Measurements from ENCODE around the gene DHRS7B.

DHRS7B gene

DNA sequence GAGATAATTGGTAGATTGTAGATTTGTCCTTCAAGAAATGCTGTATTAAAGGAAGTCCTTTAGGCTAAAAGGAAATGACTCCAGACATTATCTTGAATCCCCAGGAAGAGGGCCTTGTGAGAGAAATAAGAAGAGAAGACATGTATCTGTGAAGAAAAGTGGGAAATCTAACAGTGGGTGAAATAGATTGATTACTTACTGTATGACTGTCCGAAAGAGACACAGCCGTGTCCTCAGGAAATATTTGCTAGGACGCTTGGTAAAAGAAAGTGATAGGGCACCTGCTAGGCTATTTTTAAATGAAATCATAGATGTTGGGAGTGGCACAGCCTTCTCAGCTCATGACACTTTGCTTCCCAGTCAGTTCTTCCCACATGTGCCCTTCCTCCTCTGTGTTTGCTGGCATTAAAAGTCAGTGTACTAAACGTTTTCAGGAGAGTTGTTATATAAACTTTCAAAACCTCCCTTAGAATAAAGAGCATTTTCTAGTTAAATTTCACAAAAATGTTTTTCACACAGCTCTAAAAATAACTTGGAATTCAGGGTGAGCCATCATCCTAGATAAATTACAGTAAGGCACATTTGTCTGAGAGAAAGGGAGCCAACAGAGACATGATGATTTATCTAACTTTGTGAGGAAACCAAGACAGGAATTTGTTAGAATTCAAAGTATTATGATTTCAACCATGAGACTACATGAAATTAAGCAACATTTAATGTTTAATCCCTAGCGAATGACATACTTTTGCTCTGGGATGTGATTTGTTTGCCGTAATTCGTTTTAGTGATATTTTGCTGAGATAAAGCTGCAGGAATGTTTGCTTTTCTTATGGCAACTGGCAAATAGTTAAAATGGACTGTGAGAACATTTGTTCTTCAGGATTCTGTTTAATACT, 35.0 kb downstream of the DHRS7B start:
- DNase-seq = no peak

DNA sequence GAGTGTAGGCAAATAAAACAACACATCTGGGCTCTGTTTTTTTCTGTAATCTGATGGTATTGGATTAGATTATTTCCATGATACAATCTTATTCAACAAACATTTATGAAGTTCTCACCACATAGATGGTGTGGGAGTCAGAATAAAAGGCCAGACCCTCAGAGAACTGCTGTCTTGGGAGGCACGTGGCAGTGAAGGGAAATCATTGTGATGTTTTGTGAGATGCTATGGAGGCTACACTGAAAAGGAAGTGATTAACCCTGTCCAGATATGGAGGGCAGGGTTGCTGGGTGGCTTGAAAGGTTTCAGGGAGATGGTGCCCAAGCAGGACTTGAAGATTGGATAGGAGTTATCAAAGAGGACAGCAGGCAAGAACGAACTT, 35.6 kb downstream of the DHRS7B start:
- DNase-seq = no peak

DNA sequence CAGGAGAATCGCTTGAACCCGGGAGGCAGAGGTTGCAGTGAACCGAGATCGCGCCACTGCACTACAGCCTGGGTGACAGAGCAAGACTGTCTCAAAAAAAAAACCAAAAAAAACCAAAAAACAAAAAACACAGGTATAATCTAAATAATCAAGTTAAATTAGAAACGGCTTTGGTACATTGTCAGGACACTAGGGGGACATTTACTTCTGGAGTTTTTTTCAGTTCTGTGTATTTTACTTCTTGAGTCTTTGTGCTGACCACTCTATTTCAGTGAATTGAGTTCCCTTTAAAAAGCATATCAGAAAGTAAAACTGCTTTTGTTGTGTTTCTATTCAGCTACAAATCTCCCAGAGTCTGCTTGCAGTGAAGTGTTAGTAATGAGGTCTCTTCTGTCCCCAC, 36.3 kb downstream of the DHRS7B start:
- DNase-seq = no peak

DNA sequence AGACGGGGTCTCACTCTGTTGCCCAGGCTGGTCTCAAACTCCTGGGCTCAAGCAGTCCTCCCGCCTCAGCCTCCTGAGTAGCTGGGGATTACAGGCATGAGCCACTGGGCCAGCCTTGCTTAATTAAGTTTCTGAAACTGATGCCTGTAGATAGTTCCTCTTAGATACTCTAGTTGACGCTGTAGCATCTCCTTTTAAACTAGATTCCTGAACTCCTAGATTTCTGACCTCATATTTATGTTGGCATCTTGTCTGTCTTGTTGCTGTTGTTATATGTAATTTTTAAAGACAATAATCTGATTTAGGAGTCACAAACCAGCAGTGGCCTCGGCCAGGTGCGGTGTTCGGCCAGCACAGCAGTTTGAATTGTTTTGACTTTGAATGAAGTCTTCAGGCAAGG, 37.5 kb downstream of the DHRS7B start:
- no peak for DNase-seq

DNA sequence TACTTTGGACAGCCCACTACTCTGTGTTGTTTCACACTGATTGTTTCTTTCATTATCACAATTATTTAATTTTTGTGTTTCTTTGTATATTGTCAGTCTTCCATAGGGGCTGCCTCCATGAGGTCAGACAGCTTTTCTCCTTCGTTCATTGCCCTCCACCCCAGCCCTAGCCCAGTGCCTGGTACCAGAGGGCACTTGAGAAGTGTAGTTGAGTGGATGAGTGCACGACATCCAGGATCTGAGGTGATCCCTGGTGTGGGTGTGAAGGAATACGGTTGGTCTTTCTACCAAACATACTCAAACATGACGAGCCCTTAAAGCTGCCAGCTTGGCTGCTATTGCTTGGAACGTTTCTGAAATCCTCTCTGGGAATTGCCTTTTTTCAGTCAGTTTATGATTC, 37.9 kb downstream of the DHRS7B start:
- DNase-seq = no peak

DNA sequence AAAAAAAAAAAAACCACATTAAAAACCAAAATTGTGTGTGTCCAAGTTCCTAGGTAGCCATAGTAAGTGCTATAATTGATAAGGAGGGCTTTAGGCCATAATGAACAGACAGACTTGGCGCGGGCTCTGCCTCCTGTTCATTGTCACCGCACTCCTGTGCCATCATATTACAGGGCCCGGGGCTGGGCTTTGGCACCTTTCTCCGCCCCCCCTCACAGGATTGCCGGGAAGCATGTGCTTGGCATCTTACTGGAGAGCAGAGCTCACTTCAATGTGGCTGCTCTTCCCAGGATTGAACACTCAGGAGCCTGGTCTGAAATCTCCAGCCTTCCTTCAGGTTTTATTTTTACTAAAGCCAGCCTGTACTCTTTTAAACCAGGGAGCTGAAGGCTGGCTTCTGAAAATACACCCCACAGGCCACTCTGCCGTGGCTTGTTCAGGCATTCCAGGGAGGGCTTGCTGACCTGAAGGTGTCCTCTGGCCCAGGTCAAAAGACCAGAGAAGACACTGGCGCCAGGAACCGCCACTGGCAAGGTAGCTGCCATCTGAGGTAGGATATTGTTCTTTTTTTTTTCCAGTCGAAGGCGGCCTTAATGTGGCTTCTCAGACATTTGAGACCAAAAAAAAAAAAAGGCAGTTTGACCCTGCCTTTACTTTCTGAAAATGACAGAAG, 39.3 kb downstream of the DHRS7B start:
- DNase-seq = no peak

DNA sequence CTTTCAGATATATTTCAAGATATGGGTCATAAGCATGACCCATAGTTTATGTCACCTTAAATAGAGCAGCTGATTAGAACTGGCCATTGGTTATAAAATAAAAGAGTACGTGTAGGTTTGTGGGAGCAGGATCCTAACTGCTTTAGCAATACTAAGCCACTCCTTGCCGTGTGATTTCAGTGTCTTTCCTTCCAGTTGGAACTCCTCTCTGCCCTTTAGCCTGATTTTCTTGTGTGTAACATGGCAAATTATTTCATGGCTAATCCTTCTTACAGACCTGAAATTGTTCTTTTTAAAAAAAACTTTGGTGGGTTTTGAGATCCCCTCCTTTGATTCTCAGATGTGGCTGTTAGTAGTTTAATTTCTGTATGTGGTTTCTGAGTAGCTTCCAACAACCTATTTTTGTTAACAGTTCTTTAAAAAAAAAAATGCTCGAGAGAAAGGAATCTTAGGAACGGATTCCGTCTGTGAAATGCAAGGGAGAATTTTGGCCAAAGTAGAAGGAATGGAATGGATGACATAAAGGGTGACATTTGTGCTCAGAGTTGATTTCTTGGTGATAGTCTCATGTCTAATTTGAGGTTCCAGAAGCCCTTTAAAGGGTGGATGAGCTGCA, 39.9 kb downstream of the DHRS7B start:
- no peak for DNase-seq

DNA sequence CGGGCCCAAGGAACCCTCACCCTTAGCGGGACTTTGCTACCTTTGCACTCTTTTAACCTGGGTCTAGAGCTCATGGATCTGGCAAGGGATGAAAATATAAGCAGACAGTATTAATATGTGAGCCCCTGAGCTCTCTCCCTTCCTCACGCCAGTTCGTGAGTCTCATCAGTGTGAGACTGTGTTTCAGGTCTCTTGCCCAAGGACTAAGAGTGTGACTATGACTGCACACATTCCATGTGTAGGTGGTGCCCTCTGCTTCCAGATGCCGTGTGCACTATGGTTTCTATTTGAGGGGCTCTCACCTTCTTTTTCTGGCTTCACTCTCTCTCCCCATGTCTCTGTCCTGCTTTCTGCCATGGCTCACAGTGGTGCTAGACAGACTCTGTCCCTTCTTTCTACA, 40.5 kb downstream of the DHRS7B start:
- DNase-seq = no peak

DNA sequence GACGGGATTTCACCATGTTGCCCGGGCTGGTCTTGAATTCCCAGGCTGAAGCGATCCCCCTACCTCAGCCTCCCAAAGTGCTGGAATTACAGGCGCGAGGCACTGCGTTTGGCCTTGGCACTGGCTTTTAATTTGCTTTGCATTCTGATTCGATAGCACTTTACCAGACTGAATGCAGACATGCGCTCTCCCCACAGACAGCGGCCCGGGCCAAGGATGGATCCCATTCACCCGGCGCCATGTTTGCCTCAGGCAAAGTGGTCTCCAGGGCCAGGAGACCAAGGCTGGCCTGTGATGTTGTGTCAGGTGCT, 41.7 kb downstream of the DHRS7B start:
- no peak for DNase-seq

DNA sequence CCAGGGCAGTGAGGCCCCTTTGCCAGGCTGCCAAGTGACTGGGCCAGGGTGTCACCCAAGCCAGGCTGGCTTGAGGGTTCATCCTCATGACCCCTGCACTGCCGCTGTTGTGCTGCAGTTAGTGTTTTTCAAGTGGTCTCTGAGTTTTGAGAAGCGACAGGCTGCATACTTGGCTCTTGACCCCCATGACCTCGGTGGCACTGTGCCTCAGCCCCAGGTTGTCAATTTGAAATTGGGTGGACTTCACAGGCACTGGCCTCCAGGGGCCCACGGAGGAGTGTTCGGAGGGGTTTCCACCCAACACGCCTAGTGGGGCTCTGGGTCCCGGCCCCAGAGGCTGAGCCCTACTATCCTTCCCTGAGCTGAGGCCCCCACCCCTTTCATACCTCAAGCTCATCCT, 42.7 kb downstream of the DHRS7B start:
- no peak for DNase-seq

DNA sequence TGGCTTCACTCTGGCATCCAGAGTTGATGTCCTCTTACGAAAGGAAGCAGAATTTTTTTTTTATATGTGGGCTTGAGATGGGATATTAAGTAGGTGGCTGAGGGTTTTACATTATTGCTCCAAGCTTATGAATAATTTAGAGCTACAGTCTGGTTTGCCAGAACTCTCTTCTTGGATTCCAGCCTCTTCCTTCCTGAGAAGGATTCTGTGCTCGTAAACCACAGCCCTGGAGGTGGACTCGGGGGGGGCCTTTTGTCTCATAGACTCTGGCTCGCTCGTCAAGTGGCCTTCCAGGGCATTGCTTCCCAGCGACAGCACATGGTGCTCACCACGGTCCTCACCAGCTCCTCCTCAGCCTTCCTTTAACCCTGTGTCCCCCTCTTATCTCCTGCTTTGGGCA, 44.0 kb downstream of the DHRS7B start:
- no peak for DNase-seq

DNA sequence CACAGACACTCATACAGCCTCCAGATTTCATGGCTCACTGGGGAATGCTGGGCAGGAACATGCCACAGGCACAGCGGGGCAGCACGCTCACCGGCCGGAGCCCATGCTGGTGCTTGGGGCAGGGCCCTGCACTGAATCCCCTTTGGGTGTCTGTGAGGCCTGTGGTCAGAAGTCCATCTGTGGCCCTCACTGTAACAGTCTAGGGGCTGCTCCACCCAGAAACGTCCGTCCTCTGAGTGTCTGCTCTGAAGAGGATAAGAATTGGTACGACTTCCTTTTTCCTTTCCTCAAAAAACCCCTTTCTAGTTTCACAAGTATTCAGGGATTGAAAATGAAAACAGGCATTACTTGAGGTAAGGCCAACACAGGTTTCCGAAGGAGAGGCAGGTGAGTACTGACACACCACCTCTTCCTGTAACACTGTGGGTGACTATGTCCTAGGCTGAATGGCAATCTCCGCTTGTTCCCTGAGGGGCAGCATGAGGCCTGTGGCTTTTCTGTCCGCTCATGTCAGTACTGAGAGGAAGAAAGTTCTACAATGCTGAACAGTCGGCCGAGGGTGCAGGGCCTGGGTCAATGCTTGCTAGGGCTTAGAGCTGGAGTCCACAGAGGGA, 44.7 kb downstream of the DHRS7B start:
- DNase-seq = no peak

DNA sequence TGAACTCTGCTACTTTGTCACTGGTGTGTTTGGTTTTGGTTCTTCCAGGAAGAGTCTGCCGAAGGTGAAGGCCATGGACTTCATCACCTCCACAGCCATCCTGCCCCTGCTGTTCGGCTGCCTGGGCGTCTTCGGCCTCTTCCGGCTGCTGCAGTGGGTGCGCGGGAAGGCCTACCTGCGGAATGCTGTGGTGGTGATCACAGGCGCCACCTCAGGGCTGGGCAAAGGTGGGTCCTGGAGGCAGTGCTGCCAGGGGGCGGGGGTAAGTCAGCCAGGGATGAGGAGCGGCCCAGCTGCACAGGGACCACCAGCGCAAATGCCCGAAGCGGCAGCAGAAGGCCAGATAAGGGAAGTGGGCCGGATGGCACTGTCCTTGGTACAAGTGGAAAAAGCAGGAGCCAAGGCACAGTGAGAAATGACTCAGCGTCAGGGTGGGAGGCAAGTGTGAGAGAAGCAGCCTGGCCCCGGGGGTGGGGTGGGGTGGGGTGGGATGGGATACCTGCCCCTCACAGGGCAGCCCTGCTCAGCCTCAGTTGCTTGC, 45.3 kb downstream of the DHRS7B start:
- DNase-seq = no peak

DNA sequence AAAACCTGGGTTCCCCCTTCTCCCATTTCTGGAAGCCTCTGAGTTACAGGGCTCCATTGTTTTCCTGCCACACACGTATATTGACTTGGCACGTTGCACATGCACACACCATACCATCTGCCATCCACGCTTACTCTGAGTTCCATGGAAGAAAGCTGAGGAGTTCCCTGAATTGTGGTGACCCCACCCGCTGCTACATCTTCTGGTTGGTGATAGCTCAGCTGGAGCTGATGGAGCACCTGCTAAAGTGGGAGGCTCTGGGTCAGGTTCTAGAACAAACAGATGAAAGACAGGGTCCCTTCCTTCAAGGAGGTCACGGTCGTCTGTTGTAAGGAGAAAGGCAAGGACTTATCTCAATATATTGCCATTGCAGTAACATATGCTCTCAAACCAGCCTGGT, 46.1 kb downstream of the DHRS7B start:
- DNase-seq = no peak

DNA sequence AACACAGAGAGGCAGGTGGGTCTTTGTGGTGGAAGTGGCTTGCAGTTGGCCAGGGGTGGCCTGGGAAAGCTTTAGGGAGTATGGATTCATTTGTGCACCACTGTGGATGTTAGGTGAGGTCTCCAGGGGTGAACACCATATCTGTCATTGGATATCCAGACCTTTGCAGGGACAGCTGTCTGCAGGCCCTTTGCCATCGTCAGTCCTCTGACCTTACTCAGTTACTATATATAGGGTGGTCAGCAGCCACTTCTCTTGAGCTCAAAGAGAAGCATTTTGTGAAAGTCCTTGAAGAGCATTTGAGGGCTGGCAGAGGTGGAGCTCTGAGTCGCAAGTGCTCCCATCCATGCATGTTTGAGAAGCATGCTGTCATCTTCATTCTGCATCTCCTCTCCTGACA, 46.8 kb downstream of the DHRS7B start:
- no peak for DNase-seq

DNA sequence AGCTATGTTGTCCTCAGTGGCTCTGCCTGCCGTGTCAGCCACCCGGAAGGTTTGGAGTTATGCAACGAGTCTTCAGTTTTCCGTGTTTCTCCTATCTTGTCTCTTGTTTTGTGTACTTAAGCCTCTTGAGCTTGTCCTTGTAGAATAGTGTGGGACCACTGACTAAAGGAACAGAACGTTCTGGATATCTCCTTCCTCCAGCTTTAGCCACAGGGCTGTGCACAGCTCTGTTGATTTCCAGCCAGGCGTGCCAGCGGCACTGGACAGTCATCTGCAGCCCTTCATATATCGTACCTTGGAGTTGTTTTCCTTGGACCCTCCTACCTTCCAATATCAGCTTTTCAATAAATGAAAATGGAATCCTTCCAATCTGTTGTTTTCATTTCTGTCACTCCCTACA, 47.4 kb downstream of the DHRS7B start:
- DNase-seq = no peak

DNA sequence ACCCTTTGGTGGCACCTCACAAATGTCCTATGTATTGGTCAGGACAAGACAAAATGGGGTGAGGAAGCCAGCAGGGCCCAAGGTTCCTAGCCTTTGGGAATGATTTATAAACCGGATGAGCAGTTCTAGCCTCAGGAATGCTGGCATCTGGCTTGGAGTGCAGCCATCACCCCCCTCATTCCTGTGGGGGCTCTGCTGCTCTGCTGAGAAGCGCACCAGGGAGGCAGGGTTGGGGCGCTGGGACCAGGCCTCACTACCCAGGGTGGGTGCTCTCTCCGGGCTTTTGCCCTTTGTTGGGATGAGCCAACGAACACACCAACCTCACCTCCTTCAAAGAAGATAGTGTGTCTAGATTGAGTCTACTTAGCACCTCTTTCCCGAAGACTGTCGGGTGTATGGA, 47.9 kb downstream of the DHRS7B start:
- no peak for DNase-seq

DNA sequence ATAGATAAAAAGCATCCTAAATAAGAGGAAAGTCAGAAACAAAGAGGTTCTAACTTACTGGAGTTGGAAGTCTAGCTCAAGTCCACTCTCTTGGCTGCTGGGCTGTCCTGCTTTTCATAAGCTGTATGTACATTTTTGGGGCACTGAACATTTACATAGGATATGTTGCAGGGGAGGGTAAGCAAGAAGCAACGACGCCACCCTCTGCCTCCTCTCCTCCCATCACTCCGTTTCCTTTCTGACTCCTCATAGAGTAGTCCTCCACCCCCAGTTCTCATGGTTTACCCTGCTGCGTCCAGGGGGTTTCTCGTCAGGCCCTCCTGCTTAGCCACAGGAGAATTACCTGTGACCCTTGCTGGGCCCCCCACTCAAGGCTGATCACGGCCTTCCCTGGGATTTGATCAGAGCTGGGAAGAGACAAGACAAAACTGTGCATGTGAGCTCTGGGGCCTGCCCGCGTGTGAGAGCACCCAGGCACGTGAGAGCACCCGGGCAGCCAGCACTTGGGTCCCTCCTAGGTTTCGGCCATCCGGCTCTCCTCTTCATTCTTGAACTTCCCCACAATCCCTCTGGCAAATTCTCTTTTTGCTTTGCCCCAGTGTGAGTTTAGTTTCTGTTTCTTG, 50.1 kb downstream of the DHRS7B start:
- DNase-seq = no peak

DNA sequence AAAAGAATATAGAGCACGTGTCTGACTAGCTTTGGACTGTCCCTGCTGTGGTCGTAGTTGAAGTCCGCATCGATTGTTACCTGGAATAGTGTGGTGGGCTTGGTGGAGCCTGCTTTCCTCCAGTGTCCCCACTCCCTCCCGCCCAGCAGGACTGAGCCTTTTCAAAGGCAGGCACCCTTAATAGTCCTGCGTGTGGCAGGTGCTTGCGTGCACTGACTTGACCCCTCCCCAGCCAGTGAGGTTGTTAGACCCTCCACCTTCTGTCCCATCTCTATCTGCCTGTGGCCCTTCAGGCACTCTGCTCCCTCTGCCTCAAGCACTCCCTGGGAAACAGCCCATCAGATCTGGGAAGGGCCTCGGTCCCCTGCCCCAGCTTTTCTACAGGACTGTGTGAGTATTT, 50.6 kb downstream of the DHRS7B start:
- no peak for DNase-seq

DNA sequence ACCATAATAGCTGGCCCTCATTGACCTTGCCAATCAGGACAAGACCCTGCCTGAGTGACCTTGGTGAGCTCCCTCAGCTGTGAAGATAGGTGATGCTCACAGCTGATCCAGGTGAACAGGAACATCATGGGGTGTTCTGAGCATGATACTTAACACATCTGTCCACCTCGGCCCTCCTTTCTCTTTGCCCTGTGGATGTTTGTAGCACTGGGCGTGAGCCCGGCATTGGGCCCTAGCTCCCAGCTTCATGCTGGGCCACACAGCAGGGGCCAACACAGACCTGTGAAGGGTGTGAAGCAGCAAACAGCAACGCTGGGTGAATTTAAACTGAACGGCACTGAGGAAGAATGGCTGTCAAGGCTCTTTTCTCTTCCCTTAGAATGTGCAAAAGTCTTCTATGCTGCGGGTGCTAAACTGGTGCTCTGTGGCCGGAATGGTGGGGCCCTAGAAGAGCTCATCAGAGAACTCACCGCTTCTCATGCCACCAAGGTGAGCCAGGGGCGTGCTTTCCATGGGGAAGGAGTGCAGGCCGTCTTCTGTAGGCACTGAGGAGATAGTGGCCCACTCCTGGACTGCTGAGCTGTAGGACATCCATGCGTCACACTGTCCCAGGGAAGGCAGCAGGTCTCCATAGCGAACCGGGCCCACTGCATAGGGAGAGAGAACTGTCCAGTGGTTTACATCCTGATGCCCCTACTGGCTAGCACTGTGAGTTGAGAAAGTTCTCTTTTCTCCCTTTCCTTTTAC, 51.3 kb downstream of the DHRS7B start:
- no peak for DNase-seq

DNA sequence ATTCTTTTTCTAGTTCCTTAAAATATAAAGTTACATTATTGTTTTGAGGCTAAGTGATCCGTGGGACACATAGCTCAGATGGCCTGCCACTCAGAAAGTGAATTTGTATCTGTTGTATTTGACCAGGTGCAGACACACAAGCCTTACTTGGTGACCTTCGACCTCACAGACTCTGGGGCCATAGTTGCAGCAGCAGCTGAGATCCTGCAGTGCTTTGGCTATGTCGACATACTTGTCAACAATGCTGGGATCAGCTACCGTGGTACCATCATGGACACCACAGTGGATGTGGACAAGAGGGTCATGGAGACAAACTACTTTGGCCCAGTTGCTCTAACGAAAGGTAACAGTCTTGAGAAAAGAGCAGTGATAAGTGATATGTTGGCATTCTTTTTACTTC, 56.7 kb downstream of the DHRS7B start:
- DNase-seq = no peak

DNA sequence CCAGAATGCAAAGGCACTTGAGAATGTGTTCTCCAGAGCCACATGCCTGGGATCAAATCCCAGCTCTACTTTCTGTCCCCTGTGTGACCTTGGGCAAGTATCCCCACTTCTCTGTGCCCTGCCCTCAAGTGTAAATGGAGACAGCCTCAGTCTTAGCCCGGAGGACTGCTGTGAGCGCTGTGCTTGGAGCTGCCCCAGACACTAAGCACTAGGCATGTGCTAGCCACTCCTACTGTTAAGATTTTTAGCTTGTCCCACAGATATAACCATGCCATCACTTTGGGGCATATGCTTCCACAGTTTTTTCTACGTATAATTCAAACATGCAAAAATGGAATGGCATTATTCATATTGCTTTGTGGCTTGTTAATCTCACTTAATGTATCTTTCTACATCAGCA, 57.8 kb downstream of the DHRS7B start:
- no peak for DNase-seq

DNA sequence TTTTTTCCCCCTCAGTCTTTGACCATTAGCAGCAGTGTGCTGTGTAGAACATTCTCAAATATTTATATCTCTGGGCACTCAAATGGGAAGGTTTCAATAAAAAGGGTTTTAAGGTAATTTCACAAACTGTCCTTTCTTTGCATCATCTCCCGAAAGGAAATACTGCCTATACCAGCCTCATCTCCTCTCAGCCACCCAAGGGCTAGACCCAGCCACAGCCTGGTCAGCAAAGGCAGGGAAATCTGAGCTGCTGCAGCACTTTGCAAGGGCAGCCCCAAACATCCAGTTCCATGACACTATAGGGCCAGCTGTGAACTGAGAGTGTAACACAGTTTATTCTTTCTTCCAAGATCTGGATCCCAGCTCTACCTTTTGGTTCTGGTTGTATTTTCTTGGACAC, 58.3 kb downstream of the DHRS7B start:
- DNase-seq = no peak
